HG03575 (cell line): ENCODE data around the gene PLD5.

Source experiments
- ATAC-seq: cut with Tn5 transposase; IDR thresholded peaks from one replicate; pipeline ENCODE4 v1.9.1; 2021; ENCODE audit not compliant: unreplicated experiment, insufficient number of reproducible peaks, low FRiP score; ENCODE audit errors: extremely low read depth

Gene PLD5

GRCh38 chr1:242055749-242056320 lies 468.7 kb downstream of the PLD5 start:
- no peak for ATAC-seq

GRCh38 chr1:242043165-242043564 lies 481.3 kb downstream of the PLD5 start:
- ATAC-seq, result no peak

GRCh38 chr1:242034392-242034791 lies 490.1 kb downstream of the PLD5 start:
- ATAC-seq, result no peak

GRCh38 chr1:242033447-242033846 lies 491.1 kb downstream of the PLD5 start:
- ATAC-seq, result no peak
